Effector memory CD4-positive, alpha-beta T cell (primary cell): ENCODE results near the gene PGRMC1.
"Not testable (repeated sequence)": the region's sequence is repeated elsewhere in the genome, so short reads cannot be mapped to it uniquely, and the experiment has no call there.

Experiments used
- DNase-seq, 3 donors: peaks; one replicate each; pipeline ENCODE4 v3.0.0-alpha.2; 2020
- H3K27ac ChIP-seq: 2 replicates; pipeline ENCODE4 v1.7.0; 2013; ENCODE audit warnings: mild to moderate bottlenecking, low read length, moderate library complexity; ENCODE audit not compliant: insufficient read depth, poor library complexity, severe bottlenecking
- H3K27me3 ChIP-seq: replicated peaks from 2 replicates; pipeline ENCODE4 v1.7.0; 2013; ENCODE audit warnings: mild to moderate bottlenecking, low read length; ENCODE audit not compliant: insufficient read depth, control insufficient read depth, poor library complexity, severe bottlenecking
- H3K36me3 ChIP-seq: 2 replicates; pipeline ENCODE4 v1.7.0; 2013; ENCODE audit warnings: mild to moderate bottlenecking, low read length, moderate library complexity; ENCODE audit not compliant: control insufficient read depth, insufficient read depth
- H3K4me1 ChIP-seq: 2 replicates; pipeline ENCODE4 v1.7.0; 2013; ENCODE audit warnings: low read length, mild to moderate bottlenecking; ENCODE audit not compliant: control insufficient read depth, insufficient read depth, poor library complexity, severe bottlenecking
- H3K4me3 ChIP-seq: 2 replicates; pipeline ENCODE4 v1.7.0; 2013; ENCODE audit warnings: low read length, low read depth, mild to moderate bottlenecking; ENCODE audit not compliant: insufficient read depth, poor library complexity, severe bottlenecking
- H3K9me3 ChIP-seq: 2 replicates; pipeline ENCODE4 v1.7.0; 2013; ENCODE audit warnings: mild to moderate bottlenecking, low read length, moderate library complexity; ENCODE audit not compliant: control insufficient read depth

Gene PGRMC1

GRCh38 chrX:119207483-119207882, 28.6 kb upstream of the PGRMC1 start:
- not testable (repeated sequence) for H3K27ac ChIP-seq, DNase-seq, H3K9me3 ChIP-seq, H3K4me3 ChIP-seq, H3K4me1 ChIP-seq, H3K36me3 ChIP-seq, H3K27me3 ChIP-seq

GRCh38 chrX:119208401-119209057, 27.6 kb upstream of the PGRMC1 start:
- no peaks in the 10 kb centered on the region for H3K4me1 ChIP-seq
- no peak for DNase-seq
- H3K27ac ChIP-seq: no peak overlapping the region
- no peaks in the 10 kb centered on the region for H3K27me3 ChIP-seq
- no peak overlapping the region for H3K4me3 ChIP-seq
- no peaks in the 10 kb centered on the region for H3K36me3 ChIP-seq
- no peaks in the 10 kb centered on the region for H3K9me3 ChIP-seq

GRCh38 chrX:119210931-119211648, 25.0 kb upstream of the PGRMC1 start:
- not testable (repeated sequence) for H3K36me3 ChIP-seq, H3K27me3 ChIP-seq, DNase-seq, H3K27ac ChIP-seq, H3K9me3 ChIP-seq, H3K4me1 ChIP-seq, H3K4me3 ChIP-seq

GRCh38 chrX:119211649-119212014, 24.5 kb upstream of the PGRMC1 start:
- Histone ChIP-seq H3K9me3 (no peaks in the 10 kb centered on the region), H3K4me3 (no peak overlapping the region), H3K4me1 (no peaks in the 10 kb centered on the region), H3K27me3 (no peaks in the 10 kb centered on the region), H3K27ac (no peak overlapping the region), H3K36me3 (no peaks in the 10 kb centered on the region)
- no peak for DNase-seq

GRCh38 chrX:119218198-119218597, 17.9 kb upstream of the PGRMC1 start:
- H3K9me3 ChIP-seq: no peaks in the 10 kb centered on the region
- H3K27ac ChIP-seq: no peak overlapping the region
- no peaks in the 10 kb centered on the region for H3K4me1 ChIP-seq
- no peaks in the 10 kb centered on the region for H3K27me3 ChIP-seq
- no peaks in the 10 kb centered on the region for H3K36me3 ChIP-seq
- no peak for DNase-seq
- H3K4me3 ChIP-seq: no peak overlapping the region

- H3K4me3 ChIP-seq: no peak overlapping the region
- H3K27me3 ChIP-seq: no peaks in the 10 kb centered on the region
- no peaks in the 10 kb centered on the region for H3K4me1 ChIP-seq
- H3K36me3 ChIP-seq: no peaks in the 10 kb centered on the region
- H3K27ac ChIP-seq: no peak overlapping the region
- no peaks in the 10 kb centered on the region for H3K9me3 ChIP-seq
- no peak for DNase-seq
These were observed 13.2 kb upstream of the PGRMC1 start for GRCh38 chrX:119222932-119223331.

- Histone ChIP-seq H3K27ac (no peak overlapping the region), H3K27me3 (no peaks in the 10 kb centered on the region), H3K9me3 (no peaks in the 10 kb centered on the region), H3K4me3 (no peak overlapping the region), H3K4me1 (no peaks in the 10 kb centered on the region), H3K36me3 (no peaks in the 10 kb centered on the region)
- DNase-seq: no peak
These were observed 12.3 kb upstream of the PGRMC1 start for GRCh38 chrX:119223783-119224182.

- H3K27me3 ChIP-seq: no peaks in the 10 kb centered on the region
- H3K9me3 ChIP-seq: no peaks in the 10 kb centered on the region
- no peaks in the 10 kb centered on the region for H3K36me3 ChIP-seq
- H3K4me1 ChIP-seq: no peaks in the 10 kb centered on the region
- no peak overlapping the region for H3K27ac ChIP-seq
- DNase-seq: no peak
- H3K4me3 ChIP-seq: no peak overlapping the region
These were observed 9.6 kb upstream of the PGRMC1 start for GRCh38 chrX:119226446-119226845.

- no peaks in the 10 kb centered on the region for H3K4me1 ChIP-seq
- no peaks in the 10 kb centered on the region for H3K27me3 ChIP-seq
- H3K36me3 ChIP-seq: no peaks in the 10 kb centered on the region
- no peaks in the 10 kb centered on the region for H3K9me3 ChIP-seq
- H3K4me3 ChIP-seq: no peak overlapping the region
- no peak for DNase-seq
- no peak overlapping the region for H3K27ac ChIP-seq
These were observed 7.4 kb upstream of the PGRMC1 start for GRCh38 chrX:119228512-119229252.

GRCh38 chrX:119229253-119229615, 6.9 kb upstream of the PGRMC1 start:
- H3K27me3 ChIP-seq: no peaks in the 10 kb centered on the region
- H3K27ac ChIP-seq: no peak overlapping the region
- H3K4me1 ChIP-seq: no peaks in the 10 kb centered on the region
- no peaks in the 10 kb centered on the region for H3K9me3 ChIP-seq
- DNase-seq: no peak
- no peaks in the 10 kb centered on the region for H3K36me3 ChIP-seq
- H3K4me3 ChIP-seq: no peak overlapping the region
